ENCODE data around the gene ACP5.

Gene ACP5

DNA sequence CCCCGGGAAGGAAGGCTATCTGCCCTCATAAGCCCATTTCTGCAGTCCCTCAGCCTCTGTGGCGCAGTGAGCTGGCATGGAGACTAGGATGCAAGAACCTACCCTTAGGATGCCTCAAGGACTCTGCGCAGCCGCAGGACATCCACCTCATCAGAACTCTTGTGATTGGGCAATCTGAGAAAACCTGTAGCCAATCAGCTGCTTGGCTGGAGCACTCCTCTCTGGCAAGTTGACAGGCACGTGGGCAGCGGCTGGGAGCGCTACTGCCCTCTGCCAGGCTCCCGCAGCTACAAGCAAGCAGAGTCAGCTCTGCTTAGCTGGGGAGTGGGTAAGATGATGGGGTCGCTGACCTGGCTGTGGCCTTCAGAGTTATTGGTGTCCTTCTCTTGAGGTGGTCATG, 47.0 kb downstream of the ACP5 start:
- no peak for DNase-seq
- Histone ChIP-seq H3K4me1 (ENCODE audit: control insufficient read depth, insufficient read depth, low read length, poor library complexity, severe bottlenecking) (peaks cover 6% of the 10 kb centered on the region), H3K36me3 (ENCODE audit: control insufficient read depth, insufficient read depth, low read length) (no peaks in the 10 kb centered on the region), H3K9me3 (ENCODE audit: control insufficient read depth, low read length) (no peaks in the 10 kb centered on the region), H3K27ac (ENCODE audit: insufficient read depth, low read length, poor library complexity, severe bottlenecking) (no peak overlapping the region), H3K4me3 (ENCODE audit: insufficient read depth, low read depth, low read length, poor library complexity, severe bottlenecking) (no peak overlapping the region), H3K27me3 (replicated peaks; ENCODE audit: control insufficient read depth, insufficient read depth, low read length, poor library complexity, severe bottlenecking) (no peaks in the 10 kb centered on the region)

DNA sequence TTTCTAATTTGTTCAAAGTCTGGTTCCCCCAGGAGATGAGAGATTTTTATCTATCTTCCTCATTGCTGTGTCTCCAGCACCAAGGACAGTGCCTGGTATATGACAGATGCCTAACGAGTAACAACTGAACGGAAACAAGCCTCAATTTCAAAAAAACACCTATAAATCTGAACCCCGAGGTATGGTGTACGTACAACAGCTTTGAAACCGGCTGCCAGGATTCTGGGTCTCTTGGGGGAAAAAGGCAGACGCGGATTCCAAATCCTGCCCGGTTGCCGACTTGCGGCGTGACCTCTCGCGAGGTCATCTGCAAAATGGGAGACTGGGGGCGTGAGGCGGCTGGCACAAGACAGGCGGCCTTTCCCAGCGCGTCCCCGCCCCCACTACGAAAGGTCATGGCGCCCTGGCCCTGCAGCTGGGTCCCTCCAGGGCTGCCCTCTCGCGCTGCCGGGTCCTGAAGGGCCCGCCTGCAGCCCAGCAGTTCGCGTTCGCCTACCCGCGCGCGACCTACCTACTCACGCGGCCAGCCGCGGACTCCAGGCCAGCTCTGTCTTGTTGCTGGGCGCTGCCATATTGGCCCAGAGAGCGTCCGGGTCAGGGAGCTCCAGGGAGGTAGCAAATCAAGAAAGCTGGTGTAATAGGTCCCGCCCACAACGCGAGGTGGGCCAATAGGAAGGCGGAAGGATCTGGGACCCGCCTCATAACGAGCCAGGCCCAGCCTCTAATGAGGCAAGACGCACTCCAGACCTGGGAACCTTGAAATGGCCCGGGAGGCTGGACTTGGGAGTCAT, 48.7 kb downstream of the ACP5 start, which contains the start of gene ECSIT:
Gene ECSIT (minus strand): TSS at position 584 of the 791 bp plus-strand sequence. CDS start 9,964 bp downstream, outside the sequence.
- Histone ChIP-seq H3K27ac (ENCODE audit: insufficient read depth, low read length, poor library complexity, severe bottlenecking) (peak within 1 kb of the TSS; percentile 80), H3K9me3 (ENCODE audit: control insufficient read depth, low read length) (no peaks in the 10 kb centered on the region), H3K27me3 (replicated peaks; ENCODE audit: control insufficient read depth, insufficient read depth, low read length, poor library complexity, severe bottlenecking) (no peaks in the 10 kb centered on the region), H3K4me3 (ENCODE audit: insufficient read depth, low read depth, low read length, poor library complexity, severe bottlenecking) (peak within 1 kb of the TSS; percentile 97), H3K4me1 (ENCODE audit: control insufficient read depth, insufficient read depth, low read length, poor library complexity, severe bottlenecking) (peaks cover 6% of the 10 kb centered on the region), H3K36me3 (ENCODE audit: control insufficient read depth, insufficient read depth, low read length) (no peaks in the 10 kb centered on the region)
- peak; percentile 77 to 87 (median 83) for DNase-seq
